Astrocyte of the spinal cord (primary cell): ENCODE measurements around the gene PCBP2.

Source experiments
- DNase-seq: peaks from one replicate; pipeline ENCODE4 v3.0.0; 2011; ENCODE audit warnings: low read depth, low spot score
- H3K4me3 ChIP-seq: 2 replicates; pipeline ENCODE4 v1.5.1; 2011; ENCODE audit warnings: low read depth, mild to moderate bottlenecking, low read length, moderate library complexity
- in situ Hi-C: cut with HindIII; loops from 2 replicates; pipeline ENCODE4 v1.10.0; 2017; ENCODE audit warnings: low sequenced_read_pairs
- TF ChIP-seq, protein P1 (sequence below): IDR thresholded peaks from 2 replicates; pipeline ENCODE4 v1.5.1; 2012; ENCODE audit warnings: low read depth, mild to moderate bottlenecking, low read length, inconsistent platforms

Gene PCBP2

GRCh38 chr12:53502983-53503728 lies 51.3 kb downstream of the PCBP2 start:
- in situ Hi-C loops, result no loop called here
- TF ChIP-seq, protein P1, sequence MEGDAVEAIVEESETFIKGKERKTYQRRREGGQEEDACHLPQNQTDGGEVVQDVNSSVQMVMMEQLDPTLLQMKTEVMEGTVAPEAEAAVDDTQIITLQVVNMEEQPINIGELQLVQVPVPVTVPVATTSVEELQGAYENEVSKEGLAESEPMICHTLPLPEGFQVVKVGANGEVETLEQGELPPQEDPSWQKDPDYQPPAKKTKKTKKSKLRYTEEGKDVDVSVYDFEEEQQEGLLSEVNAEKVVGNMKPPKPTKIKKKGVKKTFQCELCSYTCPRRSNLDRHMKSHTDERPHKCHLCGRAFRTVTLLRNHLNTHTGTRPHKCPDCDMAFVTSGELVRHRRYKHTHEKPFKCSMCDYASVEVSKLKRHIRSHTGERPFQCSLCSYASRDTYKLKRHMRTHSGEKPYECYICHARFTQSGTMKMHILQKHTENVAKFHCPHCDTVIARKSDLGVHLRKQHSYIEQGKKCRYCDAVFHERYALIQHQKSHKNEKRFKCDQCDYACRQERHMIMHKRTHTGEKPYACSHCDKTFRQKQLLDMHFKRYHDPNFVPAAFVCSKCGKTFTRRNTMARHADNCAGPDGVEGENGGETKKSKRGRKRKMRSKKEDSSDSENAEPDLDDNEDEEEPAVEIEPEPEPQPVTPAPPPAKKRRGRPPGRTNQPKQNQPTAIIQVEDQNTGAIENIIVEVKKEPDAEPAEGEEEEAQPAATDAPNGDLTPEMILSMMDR, result no peak
- H3K4me3 ChIP-seq, result no peak overlapping the region
- no peak for DNase-seq

- no peak overlapping the region for H3K4me3 ChIP-seq
- no peak for DNase-seq
- TF ChIP-seq, protein P1, result no peak
- in situ Hi-C loops, result no loop called here
These were observed 52.4 kb downstream of the PCBP2 start for GRCh38 chr12:53504004-53504920.

GRCh38 chr12:53505086-53505485 lies 53.2 kb downstream of the PCBP2 start:
- no peak overlapping the region for H3K4me3 ChIP-seq
- TF ChIP-seq, protein P1, result no peak
- in situ Hi-C loops, result no loop called here
- peak; percentile 46 for DNase-seq

DNA sequence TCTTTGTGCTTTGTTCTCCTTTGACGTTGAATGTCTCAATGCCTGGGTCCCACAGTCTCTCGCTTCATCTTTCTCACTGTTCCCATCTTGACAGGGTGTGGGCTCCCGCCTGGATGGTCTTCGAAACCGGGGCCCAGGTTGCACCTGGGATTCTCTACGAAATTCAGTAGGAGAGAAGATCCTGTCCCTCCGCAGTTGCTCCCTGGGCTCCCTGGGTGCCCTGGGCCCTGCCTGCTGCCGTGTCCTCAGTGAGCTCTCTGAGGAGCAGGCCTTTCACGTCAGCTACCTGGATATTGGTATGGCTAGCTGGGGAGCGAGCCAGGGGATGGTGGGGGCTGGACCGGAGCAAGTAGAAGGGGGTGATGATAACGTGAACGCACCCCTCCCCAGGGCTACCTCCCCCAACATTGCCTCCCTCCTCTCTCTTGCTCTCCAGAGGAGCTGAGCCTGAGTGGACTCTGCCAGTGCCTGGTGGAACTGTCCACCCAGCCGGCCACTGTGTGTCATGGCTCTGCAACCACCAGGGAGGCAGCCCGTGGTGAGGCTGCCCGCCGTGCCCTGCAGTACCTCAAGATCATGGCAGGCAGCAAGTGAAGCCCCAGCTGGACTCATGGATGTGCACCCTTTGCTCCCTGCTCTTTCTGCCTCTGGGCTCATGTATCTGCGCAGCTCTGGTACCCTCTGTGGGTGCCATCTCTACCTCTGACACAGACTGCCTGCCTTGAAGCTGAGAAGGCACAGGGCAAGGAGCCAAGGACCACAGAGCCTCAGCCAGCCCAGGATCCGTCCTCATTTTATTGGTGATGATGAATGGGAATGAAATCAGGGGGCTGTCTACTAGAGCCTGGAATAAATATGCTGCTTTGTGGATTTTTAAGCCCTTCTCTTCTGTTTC lies 53.9 kb downstream of the PCBP2 start:
- in situ Hi-C loops, result no loop called here
- DNase-seq, result no peak
- H3K4me3 ChIP-seq, result no peak overlapping the region
- TF ChIP-seq, protein P1, result no peak

GRCh38 chr12:53506450-53506785 lies 54.5 kb downstream of the PCBP2 start:
- H3K4me3 ChIP-seq, result no peak overlapping the region
- TF ChIP-seq, protein P1, result no peak
- no peak for DNase-seq
- in situ Hi-C loops, result no loop called here
